Keratinocyte (primary cell): ENCODE data around the gene CRTAP.

Experiments
- CTCF ChIP-seq, 3 experiments: IDR thresholded peaks in 1 of 3; conservative IDR thresholded peaks in 1 of 3; optimal IDR thresholded peaks in 1 of 3; 2 replicates in 2 of 3; 3 replicates in 1 of 3; pipeline versions ENCODE3 to v1.5.1; 2011; ENCODE audit warnings: low read length in 3 of 3, mild to moderate bottlenecking in 3 of 3, moderate library complexity in 2 of 3, control low read depth in 1 of 3, inconsistent platforms in 1 of 3; ENCODE audit not compliant: insufficient read depth in 2 of 3; ENCODE audit errors: extremely low read depth in 1 of 3
- EZH2 ChIP-seq: IDR thresholded peaks from one replicate; pipeline ENCODE4 v1.6.1; 2012; ENCODE audit warnings: inconsistent platforms, mild to moderate bottlenecking, low read length, moderate library complexity

GRCh38 chr3:33089515-33089914 is 24.3 kb upstream of the CRTAP start:
- no peak for TF ChIP-seq CTCF (optimal IDR thresholded peaks at IDR 0.05 in 1 of 3, IDR thresholded peaks at IDR 0.05 in 1 of 3, conservative IDR thresholded peaks at IDR 0.05 in 1 of 3; ENCODE audit: extremely low read depth in 1 of 3, insufficient read depth in 2 of 3, low read length in 3 of 3)
- no peak for TF ChIP-seq EZH2
